GM21529 (cell line): ENCODE data around the gene ARID3C.

Experiments used
- ATAC-seq: cut with Tn5 transposase; IDR thresholded peaks from one replicate; pipeline ENCODE4 v1.9.1; 2021; ENCODE audit not compliant: unreplicated experiment

The ARID3C gene, protein sequence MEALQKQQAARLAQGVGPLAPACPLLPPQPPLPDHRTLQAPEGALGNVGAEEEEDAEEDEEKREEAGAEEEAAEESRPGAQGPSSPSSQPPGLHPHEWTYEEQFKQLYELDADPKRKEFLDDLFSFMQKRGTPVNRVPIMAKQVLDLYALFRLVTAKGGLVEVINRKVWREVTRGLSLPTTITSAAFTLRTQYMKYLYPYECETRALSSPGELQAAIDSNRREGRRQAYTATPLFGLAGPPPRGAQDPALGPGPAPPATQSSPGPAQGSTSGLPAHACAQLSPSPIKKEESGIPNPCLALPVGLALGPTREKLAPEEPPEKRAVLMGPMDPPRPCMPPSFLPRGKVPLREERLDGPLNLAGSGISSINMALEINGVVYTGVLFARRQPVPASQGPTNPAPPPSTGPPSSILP

DNA sequence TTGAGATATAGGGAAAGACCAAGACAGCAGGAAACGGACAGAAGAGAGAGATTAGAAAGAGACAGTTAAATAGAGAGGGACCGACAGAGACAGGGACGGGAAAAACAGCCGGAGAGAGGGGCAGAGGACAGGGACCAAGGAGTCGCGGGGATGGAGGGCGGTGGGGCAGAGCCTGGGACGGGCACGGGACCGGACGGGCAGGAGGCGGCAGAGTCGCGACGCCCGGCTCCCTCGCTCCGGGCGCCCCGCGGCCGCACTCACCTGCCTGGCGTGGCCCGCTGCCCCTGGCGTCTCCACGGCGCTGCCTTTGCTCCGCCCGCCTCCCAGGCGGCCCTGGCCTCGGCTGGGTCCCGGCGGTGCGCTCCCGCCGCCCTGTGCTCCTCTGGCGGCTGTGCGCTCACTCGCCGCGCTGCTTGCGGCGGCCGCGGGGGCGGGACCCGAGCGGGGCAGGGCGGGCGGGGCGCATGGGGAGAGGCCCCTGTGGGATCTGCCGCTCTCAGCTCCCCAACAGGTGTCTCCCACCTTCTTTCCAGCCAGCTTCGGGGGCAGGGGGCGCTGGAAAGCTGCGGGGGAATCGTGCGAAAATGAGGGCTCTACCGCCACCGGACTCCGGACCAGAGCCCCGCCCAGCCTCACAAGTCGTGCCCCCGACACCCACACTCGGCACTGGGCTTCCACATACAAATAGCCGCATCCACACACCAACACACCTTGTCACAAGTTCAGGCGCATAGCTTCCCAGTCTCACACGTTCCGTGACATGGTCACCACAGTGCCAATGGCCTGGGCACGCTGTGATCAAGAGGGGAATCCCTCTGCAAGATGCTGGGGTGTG, at the start of gene ARID3C:
Gene ARID3C (minus strand): TSS at position 411 of the 835 bp plus-strand sequence. CDS start 1,052 bp downstream, outside the sequence.
- peak; percentile 60 for ATAC-seq

GRCh38 chr9:34675869-34676268, 47.0 kb upstream of the ARID3C start:
- no peak for ATAC-seq

GRCh38 chr9:34675048-34675714, 46.3 kb upstream of the ARID3C start:
- ATAC-seq, result peak; percentile 74

- ATAC-seq, result no peak
Observed at GRCh38 chr9:34674440-34674839, 45.6 kb upstream of the ARID3C start.

GRCh38 chr9:34671307-34671706, 42.4 kb upstream of the ARID3C start:
- no peak for ATAC-seq

GRCh38 chr9:34669809-34670562, 41.1 kb upstream of the ARID3C start:
- ATAC-seq, result no peak

DNA sequence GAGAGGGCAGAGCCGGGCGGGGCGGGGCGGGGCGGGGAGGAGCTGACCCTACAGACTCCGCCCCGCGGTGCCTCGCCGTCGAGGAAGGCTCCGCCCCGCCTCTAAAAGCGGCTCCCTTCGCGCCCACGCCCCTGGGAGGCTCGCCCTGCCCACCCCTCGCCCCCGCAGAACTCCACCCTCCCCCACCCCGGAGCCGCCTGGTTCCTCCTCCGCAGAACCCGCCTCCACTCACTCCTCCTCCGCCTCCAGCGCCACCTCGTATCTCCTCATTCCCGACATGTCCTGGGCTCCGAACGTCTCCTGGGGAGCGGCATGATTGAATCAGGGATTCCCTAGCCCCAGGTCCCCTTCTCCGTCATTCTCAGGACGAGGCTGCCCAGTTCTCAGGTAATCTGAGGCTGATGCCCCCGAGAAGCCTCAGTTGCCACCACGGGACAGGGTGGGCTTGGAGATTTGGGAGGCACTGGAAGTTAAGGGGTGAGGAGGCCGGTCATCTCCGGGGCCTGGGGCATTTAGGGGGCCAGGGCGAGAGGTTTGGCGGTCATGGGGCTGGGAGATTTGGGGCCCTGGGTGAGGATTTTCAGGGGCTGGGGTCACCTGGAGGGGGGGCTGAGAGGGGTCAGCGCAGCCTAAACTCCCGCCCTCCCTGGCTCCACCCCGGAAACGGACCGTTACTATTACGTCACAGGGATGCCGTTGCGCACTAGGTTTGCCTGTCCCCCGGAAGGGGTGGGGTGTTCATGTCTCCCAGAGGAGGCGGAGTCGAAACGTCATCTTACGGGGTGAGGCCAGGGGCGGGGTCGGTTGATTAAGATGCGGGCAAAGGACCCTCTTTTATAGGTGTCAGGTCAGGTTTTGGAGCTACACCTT, 36.8 kb upstream of the ARID3C start:
- ATAC-seq, result peak; percentile 75

GRCh38 chr9:34665067-34665380, 36.2 kb upstream of the ARID3C start:
- ATAC-seq, result peak; percentile 18

GRCh38 chr9:34664281-34665066, 35.6 kb upstream of the ARID3C start:
- ATAC-seq, result peak; percentile 48

- ATAC-seq, result no peak
Observed at GRCh38 chr9:34663303-34663605, 34.4 kb upstream of the ARID3C start.

GRCh38 chr9:34662526-34663302, 33.8 kb upstream of the ARID3C start, which contains the start of gene CCL27:
TSS of gene CCL27 (minus strand) at chr9:34662657. CDS start at chr9:34662633, 24 bp downstream.
- no peak for ATAC-seq

GRCh38 chr9:34659592-34660253, 30.9 kb upstream of the ARID3C start:
- no peak for ATAC-seq

- ATAC-seq, result no peak
Observed at GRCh38 chr9:34658461-34658860, 29.6 kb upstream of the ARID3C start.

GRCh38 chr9:34656992-34657391, 28.1 kb upstream of the ARID3C start:
- ATAC-seq, result no peak

DNA sequence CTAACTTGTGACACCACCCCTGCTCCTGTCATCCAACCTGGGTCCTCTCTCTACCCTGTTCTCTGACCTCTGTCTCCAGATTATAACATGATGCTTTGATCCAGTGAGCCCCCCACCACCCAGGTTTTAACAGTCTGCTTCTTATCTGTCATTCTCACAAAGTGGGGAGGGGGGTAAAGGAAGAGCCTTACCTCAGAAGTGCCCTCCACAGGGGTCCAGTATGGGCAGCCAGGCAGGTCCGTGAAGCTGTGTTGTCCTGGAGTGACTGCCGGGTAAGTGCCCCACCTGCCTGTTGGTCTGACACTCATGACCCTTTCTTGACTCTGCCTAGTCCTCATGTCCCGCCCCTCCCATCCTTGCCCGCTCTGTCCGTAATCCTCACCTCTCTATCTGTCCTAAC, 26.5 kb upstream of the ARID3C start:
- no peak for ATAC-seq

DNA sequence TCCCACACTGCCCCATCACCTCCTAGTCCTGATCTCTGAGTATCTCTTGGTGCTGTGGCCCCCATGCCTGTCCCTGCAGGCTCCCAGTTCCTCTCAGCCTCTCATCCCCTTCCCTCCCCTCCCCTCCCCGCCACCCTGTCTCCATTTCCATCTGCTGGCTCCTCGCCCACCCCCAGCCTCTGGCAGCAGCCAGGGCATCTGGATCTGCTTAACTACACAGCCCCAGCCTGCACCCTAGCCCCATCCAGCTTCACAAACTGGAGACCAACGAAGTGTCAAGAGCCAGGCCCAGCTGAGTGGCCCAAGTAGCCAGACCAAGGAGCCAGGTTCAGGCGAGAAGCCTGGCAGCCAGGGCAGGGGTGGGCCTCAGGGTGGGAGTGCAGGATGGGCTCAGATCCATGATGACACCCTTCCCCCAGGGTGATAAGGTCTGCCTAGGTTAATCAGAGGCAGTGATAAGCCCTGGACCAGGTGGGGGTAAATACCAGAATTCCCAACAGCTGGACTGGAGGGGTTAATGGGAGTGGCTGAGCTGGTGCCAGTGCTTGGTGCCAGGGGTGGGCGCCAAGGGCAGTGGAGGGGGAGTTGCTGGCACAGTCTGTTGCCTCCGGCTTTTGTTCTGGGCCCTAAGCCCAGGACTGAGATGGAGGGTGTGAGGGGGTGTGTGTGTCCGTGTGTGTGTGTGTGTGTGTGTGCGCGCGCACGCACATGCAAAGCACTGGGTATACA, 25.6 kb upstream of the ARID3C start:
- ATAC-seq, result no peak
